OCI-LY1 (cell line): Measurements from ENCODE around the gene SMYD3.
A peak's percentile ranks its signal among the peaks of the same experiment; 100 is the strongest.

Source experiments
- CTCF ChIP-seq: fragments of 200-600 bp; sonication (generic), shearing (Covaris generic); IDR thresholded peaks from 2 replicates; pipeline ENCODE4 v1.5.1; 2017; ENCODE audit warnings: mild to moderate bottlenecking, antibody characterized with exemption, low read length, moderate library complexity, mixed read lengths
- EZH2 ChIP-seq: fragments of 200-600 bp; sonication (generic), shearing (Covaris generic); IDR thresholded peaks from 2 replicates; pipeline ENCODE4 v1.8.0; 2017; ENCODE audit warnings: borderline replicate concordance, mixed run types, mild to moderate bottlenecking, antibody characterized with exemption, low read length, moderate library complexity, mixed read lengths

GRCh38 chr1:245825128-245825901 is 681.8 kb downstream of the SMYD3 start:
- TF ChIP-seq CTCF: 0 out of 2 replicates have a peak, but pooled peaks have one; percentile 6
- TF ChIP-seq EZH2: no peak
